Parathyroid adenoma (tissue), 2 donors: Measurements from ENCODE around the gene SCLT1.

Experiments
- H2AFZ ChIP-seq: fragments of 300-600 bp; sonication (generic); one replicate; pipeline ENCODE4 v1.7.0; 2017; ENCODE audit warnings: antibody characterized with exemption, mild to moderate bottlenecking
- H3K27ac ChIP-seq: fragments of 300-600 bp; sonication (generic); one replicate; pipeline ENCODE4 v1.7.0; 2017
- H3K27me3 ChIP-seq: fragments of 300-600 bp; sonication (generic); one replicate; pipeline ENCODE4 v1.7.0; 2017; ENCODE audit warnings: low read length; ENCODE audit not compliant: control insufficient read depth, insufficient read depth
- H3K36me3 ChIP-seq: fragments of 300-600 bp; sonication (generic); one replicate; pipeline ENCODE4 v1.7.0; 2017; ENCODE audit warnings: low read length; ENCODE audit not compliant: control insufficient read depth, insufficient read depth
- H3K4me1 ChIP-seq: fragments of 300-600 bp; sonication (generic); one replicate; pipeline ENCODE4 v1.7.0; 2017; ENCODE audit warnings: control low read depth
- H3K4me2 ChIP-seq: fragments of 300-600 bp; sonication (generic); one replicate; pipeline ENCODE4 v1.7.0; 2017; ENCODE audit warnings: low read length
- H3K4me3 ChIP-seq: fragments of 300-600 bp; sonication (generic); one replicate; pipeline ENCODE4 v1.7.0; 2017; ENCODE audit warnings: low read depth, low read length
- H3K79me2 ChIP-seq: fragments of 300-600 bp; sonication (generic); one replicate; pipeline ENCODE4 v1.7.0; 2017; ENCODE audit warnings: control low read depth
- H3K9ac ChIP-seq: fragments of 300-600 bp; sonication (generic); one replicate; pipeline ENCODE4 v1.7.0; 2017; ENCODE audit warnings: mild to moderate bottlenecking
- H3K9me3 ChIP-seq: fragments of 300-600 bp; sonication (generic); one replicate; pipeline ENCODE4 v1.7.0; 2017; ENCODE audit warnings: low read length; ENCODE audit not compliant: control insufficient read depth
- TF ChIP-seq, protein P1 (sequence below): fragments of 300-600 bp; sonication (generic); IDR thresholded peaks from one replicate; pipeline ENCODE4 v1.7.0; 2017; ENCODE audit warnings: antibody characterized with exemption, mild to moderate bottlenecking
- donor health status: primary hyperparathyroidism.

The SCLT1 gene

DNA sequence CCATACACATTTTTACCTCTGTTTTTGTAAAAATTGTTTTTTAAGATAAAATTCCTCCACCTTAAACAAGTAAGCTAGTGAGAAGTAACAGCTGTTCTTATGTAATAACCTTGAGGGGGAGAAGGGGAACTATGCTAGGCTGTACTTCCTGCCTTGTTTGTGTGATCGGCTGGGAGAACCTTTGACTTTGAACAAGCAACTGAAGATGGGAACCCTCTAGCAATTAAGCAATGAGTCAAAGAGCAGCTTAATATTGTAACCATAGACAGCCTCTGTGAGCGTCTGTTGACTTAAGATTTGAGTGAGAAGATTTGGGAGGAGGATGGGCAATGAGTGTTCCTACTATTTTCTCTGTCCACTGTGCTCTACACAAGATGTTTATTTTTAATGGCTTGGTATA, 135.1 kb downstream of the SCLT1 start:
- H3K36me3 ChIP-seq = no peaks in the 10 kb centered on the region
- TF ChIP-seq, protein P1, sequence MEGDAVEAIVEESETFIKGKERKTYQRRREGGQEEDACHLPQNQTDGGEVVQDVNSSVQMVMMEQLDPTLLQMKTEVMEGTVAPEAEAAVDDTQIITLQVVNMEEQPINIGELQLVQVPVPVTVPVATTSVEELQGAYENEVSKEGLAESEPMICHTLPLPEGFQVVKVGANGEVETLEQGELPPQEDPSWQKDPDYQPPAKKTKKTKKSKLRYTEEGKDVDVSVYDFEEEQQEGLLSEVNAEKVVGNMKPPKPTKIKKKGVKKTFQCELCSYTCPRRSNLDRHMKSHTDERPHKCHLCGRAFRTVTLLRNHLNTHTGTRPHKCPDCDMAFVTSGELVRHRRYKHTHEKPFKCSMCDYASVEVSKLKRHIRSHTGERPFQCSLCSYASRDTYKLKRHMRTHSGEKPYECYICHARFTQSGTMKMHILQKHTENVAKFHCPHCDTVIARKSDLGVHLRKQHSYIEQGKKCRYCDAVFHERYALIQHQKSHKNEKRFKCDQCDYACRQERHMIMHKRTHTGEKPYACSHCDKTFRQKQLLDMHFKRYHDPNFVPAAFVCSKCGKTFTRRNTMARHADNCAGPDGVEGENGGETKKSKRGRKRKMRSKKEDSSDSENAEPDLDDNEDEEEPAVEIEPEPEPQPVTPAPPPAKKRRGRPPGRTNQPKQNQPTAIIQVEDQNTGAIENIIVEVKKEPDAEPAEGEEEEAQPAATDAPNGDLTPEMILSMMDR = no peak
- no peak overlapping the region for H3K9ac ChIP-seq
- H3K27ac ChIP-seq = no peak overlapping the region
- H3K79me2 ChIP-seq = no peaks in the 10 kb centered on the region
- H3K9me3 ChIP-seq = no peaks in the 10 kb centered on the region
- H3K4me1 ChIP-seq = no peaks in the 10 kb centered on the region
- no peak overlapping the region for H3K4me3 ChIP-seq
- no peak overlapping the region for H3K4me2 ChIP-seq
- no peaks in the 10 kb centered on the region for H3K27me3 ChIP-seq
- no peak overlapping the region for H2AFZ ChIP-seq

DNA sequence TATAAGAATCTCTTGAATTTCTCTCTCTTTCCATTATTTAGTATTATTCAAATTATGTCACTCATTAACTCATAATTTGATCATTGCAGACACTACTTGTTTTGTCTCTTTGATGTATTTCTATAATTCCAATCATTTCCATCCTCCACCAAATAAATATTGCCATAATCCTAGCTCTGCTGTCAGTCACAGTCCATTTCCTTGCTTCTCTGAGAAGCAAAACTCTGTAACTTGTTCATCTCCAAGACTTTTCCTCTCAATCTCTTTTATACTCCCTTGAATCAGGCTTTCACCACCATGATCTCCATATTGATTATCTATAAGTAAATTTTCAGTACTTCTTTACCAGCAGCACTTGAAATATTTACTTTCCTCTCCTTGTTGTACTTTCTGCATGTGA, 135.9 kb downstream of the SCLT1 start:
- TF ChIP-seq, protein P1 = no peak
- no peaks in the 10 kb centered on the region for H3K4me1 ChIP-seq
- H3K79me2 ChIP-seq = no peaks in the 10 kb centered on the region
- no peak overlapping the region for H3K9ac ChIP-seq
- no peak overlapping the region for H2AFZ ChIP-seq
- no peak overlapping the region for H3K4me2 ChIP-seq
- H3K27ac ChIP-seq = no peak overlapping the region
- H3K9me3 ChIP-seq = no peaks in the 10 kb centered on the region
- no peak overlapping the region for H3K4me3 ChIP-seq
- H3K27me3 ChIP-seq = no peaks in the 10 kb centered on the region
- H3K36me3 ChIP-seq = no peaks in the 10 kb centered on the region

GRCh38 chr4:128955751-128956150, 137.6 kb downstream of the SCLT1 start:
- Histone ChIP-seq H3K79me2 (no peaks in the 10 kb centered on the region), H3K36me3 (no peaks in the 10 kb centered on the region), H3K9ac (no peak overlapping the region), H3K4me2 (no peak overlapping the region), H3K9me3 (no peaks in the 10 kb centered on the region), H3K27me3 (no peaks in the 10 kb centered on the region), H3K27ac (no peak overlapping the region), H2AFZ (no peak overlapping the region), H3K4me1 (no peaks in the 10 kb centered on the region), H3K4me3 (no peak overlapping the region)
- TF ChIP-seq, protein P1 = no peak

- TF ChIP-seq, protein P1 = no peak
Observed at GRCh38 chr4:128954941-128955340, 138.4 kb downstream of the SCLT1 start.

DNA sequence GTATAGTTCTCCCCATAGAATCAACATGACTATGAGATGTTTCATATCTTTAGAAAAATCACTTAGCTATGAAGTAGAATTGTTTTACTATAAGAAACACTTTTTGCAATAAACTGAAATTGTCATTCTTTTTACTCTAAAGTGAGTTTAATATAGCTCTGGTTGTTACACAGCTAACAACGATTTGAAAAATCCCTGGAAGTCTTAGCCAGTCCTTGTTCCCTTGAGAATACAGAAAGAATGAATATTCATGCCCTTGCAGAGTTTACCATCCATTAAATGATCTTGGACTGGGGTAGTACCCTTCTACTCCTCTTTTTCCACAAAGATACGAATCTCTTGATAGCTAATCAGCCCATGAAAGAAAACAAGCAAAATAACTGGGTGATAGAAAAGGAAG, 142.0 kb downstream of the SCLT1 start:
- TF ChIP-seq, protein P1 = no peak
- H3K27ac ChIP-seq = no peak overlapping the region
- H3K4me2 ChIP-seq = no peak overlapping the region
- H3K4me3 ChIP-seq = no peak overlapping the region
- H3K36me3 ChIP-seq = no peaks in the 10 kb centered on the region
- H3K9me3 ChIP-seq = no peaks in the 10 kb centered on the region
- H3K4me1 ChIP-seq = no peaks in the 10 kb centered on the region
- H3K27me3 ChIP-seq = no peaks in the 10 kb centered on the region
- H3K79me2 ChIP-seq = no peaks in the 10 kb centered on the region
- no peak overlapping the region for H2AFZ ChIP-seq
- no peak overlapping the region for H3K9ac ChIP-seq

More at GRCh38 chr4:128954941-128955340, 138.4 kb downstream of the SCLT1 start:
- no peak overlapping the region for H3K9ac ChIP-seq
- H3K27me3 ChIP-seq = no peaks in the 10 kb centered on the region
- H3K4me3 ChIP-seq = no peak overlapping the region
- no peaks in the 10 kb centered on the region for H3K36me3 ChIP-seq
- no peak overlapping the region for H3K27ac ChIP-seq
- H3K9me3 ChIP-seq = no peaks in the 10 kb centered on the region
- no peaks in the 10 kb centered on the region for H3K4me1 ChIP-seq
- H2AFZ ChIP-seq = no peak overlapping the region
- H3K79me2 ChIP-seq = no peaks in the 10 kb centered on the region
- H3K4me2 ChIP-seq = no peak overlapping the region
